HEK293T (cell line): ENCODE results near the gene UGT3A2.

Experiments
- CTCF ChIA-PET: fragments of 350-600 bp; formaldehyde crosslinking; extraction: SDS; loops from one replicate; lab custom pipeline; 2021; ENCODE audit warnings: antibody characterized with exemption, inconsistent platforms; lab: Yijun Ruan, JAX
- POLR2A ChIA-PET: fragments of 350-600 bp; formaldehyde crosslinking; extraction: SDS; loops from one replicate; lab custom pipeline; 2020; ENCODE audit warnings: antibody characterized with exemption, inconsistent platforms; lab: Yijun Ruan, JAX
- DNase-seq: peaks from one replicate; pipeline ENCODE4 v3.0.0; 2012; ENCODE audit warnings: mixed read lengths; ENCODE audit errors: extremely low spot score
- ARNT ChIP-seq: fragments of 450-650 bp; IDR thresholded peaks from 2 replicates; pipeline ENCODE4 v1.6.1; 2017; ENCODE audit warnings: mild to moderate bottlenecking
- BHLHE40 ChIP-seq: fragments of 450-650 bp; IDR thresholded peaks from 2 replicates; pipeline ENCODE4 v1.6.1; 2016; ENCODE audit warnings: mild to moderate bottlenecking, moderate library complexity, borderline replicate concordance
- CTBP1 ChIP-seq: fragments of 450-650 bp; IDR thresholded peaks from 2 replicates; pipeline ENCODE4 v1.6.1; 2016; ENCODE audit warnings: borderline replicate concordance
- ELF4 ChIP-seq: fragments of 450-650 bp; IDR thresholded peaks from 2 replicates; pipeline ENCODE4 v1.6.1; 2017; ENCODE audit warnings: antibody characterized with exemption
- FOXA1 ChIP-seq: fragments of 450-650 bp; IDR thresholded peaks from 2 replicates; pipeline ENCODE4 v1.6.1; 2016; ENCODE audit warnings: mild to moderate bottlenecking
- FOXK2 ChIP-seq: fragments of 450-650 bp; IDR thresholded peaks from 2 replicates; pipeline ENCODE4 v1.6.1; 2016; ENCODE audit warnings: mild to moderate bottlenecking
- FOXM1 ChIP-seq: fragments of 450-650 bp; IDR thresholded peaks from 2 replicates; pipeline ENCODE4 v1.6.1; 2017; ENCODE audit warnings: mild to moderate bottlenecking, borderline replicate concordance
- HDGF ChIP-seq: fragments of 450-650 bp; IDR thresholded peaks from 2 replicates; pipeline ENCODE4 v1.6.1; 2017; ENCODE audit warnings: antibody characterized with exemption, borderline replicate concordance
- L3MBTL2 ChIP-seq: fragments of 450-650 bp; conservative IDR thresholded peaks from 2 replicates; pipeline ENCODE4 v1.6.1; 2016; ENCODE audit warnings: mild to moderate bottlenecking
- LEF1 ChIP-seq: fragments of 450-650 bp; IDR thresholded peaks from 2 replicates; pipeline ENCODE4 v1.6.1; 2017; ENCODE audit warnings: mild to moderate bottlenecking, borderline replicate concordance
- NFRKB ChIP-seq: fragments of 450-650 bp; IDR thresholded peaks from 2 replicates; pipeline ENCODE4 v1.6.1; 2016; ENCODE audit warnings: mild to moderate bottlenecking, moderate library complexity
- PKNOX1 ChIP-seq: fragments of 450-650 bp; IDR thresholded peaks from 2 replicates; pipeline ENCODE4 v1.6.1; 2016
- SP1 ChIP-seq: fragments of 450-650 bp; IDR thresholded peaks from 2 replicates; pipeline ENCODE4 v1.6.1; 2017
- SUZ12 ChIP-seq: fragments of 450-650 bp; IDR thresholded peaks from 2 replicates; pipeline ENCODE4 v1.6.1; 2016; ENCODE audit warnings: mild to moderate bottlenecking
- TARDBP ChIP-seq: fragments of 450-650 bp; IDR thresholded peaks from 2 replicates; pipeline ENCODE4 v1.6.1; 2016
- ZNF384 ChIP-seq: fragments of 450-650 bp; IDR thresholded peaks from 2 replicates; pipeline ENCODE4 v1.6.1; 2016

Gene UGT3A2

GRCh38 chr5:36001032-36001431, 65.7 kb downstream of the UGT3A2 start:
- POLR2A ChIA-PET: no interaction called here
- CTCF ChIA-PET: no interaction called here
- TF ChIP-seq BHLHE40 (no peak), FOXK2 (no peak), FOXA1 (no peak), L3MBTL2 (no peak), NFRKB (no peak), SP1 (no peak), CTBP1 (no peak), TARDBP (no peak), LEF1 (no peak), FOXM1 (no peak), PKNOX1 (no peak), HDGF (no peak), ELF4 (no peak), ZNF384 (no peak), ARNT (no peak), SUZ12 (no peak)
- DNase-seq: no peak

- ChIA-PET POLR2A (no interaction called here), CTCF (no interaction called here)
- DNase-seq: no peak
- no peak for TF ChIP-seq SP1
- no peak for TF ChIP-seq PKNOX1
- no peak for TF ChIP-seq CTBP1
- TF ChIP-seq ELF4: no peak
Observed at GRCh38 chr5:35999547-35999946, 67.1 kb downstream of the UGT3A2 start.

- DNase-seq: no peak
- ChIA-PET POLR2A (no interaction called here), CTCF (no interaction called here)
- TF ChIP-seq ELF4: no peak
Observed at GRCh38 chr5:35996076-35996475, 70.6 kb downstream of the UGT3A2 start.

GRCh38 chr5:35990941-35991611, 75.6 kb downstream of the UGT3A2 start, which contains the start of gene UGT3A1:
TSS of gene UGT3A1 (minus strand) at chr5:35991390. CDS start at chr5:35991240, 150 bp downstream.
- ChIA-PET POLR2A (no interaction called here), CTCF (no interaction called here)
- no peak for DNase-seq
- TF ChIP-seq FOXA1: no peak
- TF ChIP-seq FOXM1: no peak
- no peak for TF ChIP-seq L3MBTL2
- 0 out of 2 replicates have a peak, but pooled peaks have one; percentile 5 for TF ChIP-seq PKNOX1

GRCh38 chr5:35990520-35990919, 76.2 kb downstream of the UGT3A2 start:
- ChIA-PET CTCF (no interaction called here), POLR2A (no interaction called here)
- no peak for DNase-seq
- no peak for TF ChIP-seq SP1
- no peak for TF ChIP-seq PKNOX1
- no peak for TF ChIP-seq NFRKB
- TF ChIP-seq FOXM1: no peak
- no peak for TF ChIP-seq SUZ12
- no peak for TF ChIP-seq HDGF
- no peak for TF ChIP-seq FOXA1
- TF ChIP-seq ELF4: no peak
- no peak for TF ChIP-seq CTBP1

GRCh38 chr5:35988529-35988928, 78.2 kb downstream of the UGT3A2 start:
- DNase-seq: no peak
- CTCF ChIA-PET: no interaction called here
- TF ChIP-seq FOXM1: no peak
- no peak for TF ChIP-seq SUZ12
- no peak for TF ChIP-seq ELF4
- TF ChIP-seq ARNT: no peak
- no peak for TF ChIP-seq CTBP1
- no peak for TF ChIP-seq L3MBTL2
- no peak for TF ChIP-seq FOXA1
- TF ChIP-seq NFRKB: no peak
- no peak for TF ChIP-seq LEF1
- no peak for TF ChIP-seq BHLHE40
- no peak for TF ChIP-seq PKNOX1
- no peak for TF ChIP-seq TARDBP
- no peak for TF ChIP-seq SP1
- no peak for TF ChIP-seq FOXK2
- no peak for TF ChIP-seq ZNF384
- no peak for TF ChIP-seq HDGF
- POLR2A ChIA-PET: no interaction called here
